Brain pericyte (primary cell): ENCODE results near the gene WDR5.

ENCODE experiments used
- DNase-seq: peaks from one replicate; pipeline ENCODE4 v3.0.0-alpha.2; 2012; ENCODE audit warnings: low read depth, low spot score

WDR5 gene

DNA sequence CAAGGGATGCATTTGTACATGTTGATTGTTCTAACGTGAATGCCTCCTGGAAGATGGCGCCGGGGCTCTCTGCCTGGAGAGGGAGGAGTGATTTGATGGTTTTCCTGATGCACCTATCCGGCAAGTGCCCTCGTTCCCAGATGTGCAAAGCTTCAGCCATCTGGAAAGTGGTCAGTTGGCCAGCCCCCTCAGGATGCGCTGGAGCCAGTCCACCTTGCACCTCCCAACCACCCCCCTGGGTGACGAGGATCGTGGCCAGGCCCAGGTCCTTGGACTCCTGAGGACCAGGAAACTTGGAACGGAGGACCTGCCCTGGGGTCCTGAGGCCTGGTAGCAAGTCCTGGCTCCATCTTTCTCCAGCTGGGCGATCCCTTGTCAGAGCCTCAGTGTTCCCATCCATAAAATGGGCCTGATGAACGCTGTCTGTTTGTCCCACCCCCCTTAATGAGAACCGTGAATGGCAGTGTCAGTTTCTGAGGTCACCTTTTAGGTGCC is 52.1 kb downstream of the WDR5 start:
- no peak for DNase-seq

DNA sequence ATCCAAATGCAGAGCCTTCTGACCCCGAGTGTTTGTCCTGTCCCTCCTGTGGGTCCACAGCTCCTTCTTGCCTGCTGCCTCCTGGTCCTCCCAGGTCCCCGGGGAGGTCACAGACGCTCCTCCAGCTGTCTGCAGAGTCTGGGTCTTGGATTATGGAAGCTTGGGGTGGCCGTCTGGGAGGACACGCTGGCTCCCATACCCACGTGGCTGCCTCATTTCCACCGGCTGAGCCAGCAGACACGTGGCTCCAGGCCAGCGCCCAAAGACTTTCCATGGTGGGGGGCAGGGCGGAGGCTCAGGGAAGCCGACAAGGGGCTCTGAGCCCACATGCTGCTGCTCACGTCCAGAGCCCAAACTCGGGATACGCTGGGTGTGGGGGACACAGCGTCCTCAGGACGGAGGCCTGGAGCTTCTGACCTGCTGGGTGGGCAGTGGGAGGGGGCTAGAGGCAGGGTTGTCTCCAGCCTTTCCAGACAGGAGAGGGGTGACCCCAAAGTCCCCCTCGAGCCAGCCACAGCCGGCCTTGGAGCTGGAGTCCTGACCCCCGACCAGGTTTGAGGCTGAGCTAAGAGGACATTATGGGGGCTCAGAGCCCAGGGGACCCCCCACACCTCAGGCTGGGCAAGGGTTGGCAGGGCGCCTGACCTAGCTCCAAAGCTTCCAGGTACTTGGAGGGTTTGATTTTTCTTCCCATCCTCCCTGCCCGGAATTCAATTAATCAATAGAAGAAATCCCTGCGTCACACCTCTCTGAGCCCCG is 52.7 kb downstream of the WDR5 start:
- no peak for DNase-seq

DNA sequence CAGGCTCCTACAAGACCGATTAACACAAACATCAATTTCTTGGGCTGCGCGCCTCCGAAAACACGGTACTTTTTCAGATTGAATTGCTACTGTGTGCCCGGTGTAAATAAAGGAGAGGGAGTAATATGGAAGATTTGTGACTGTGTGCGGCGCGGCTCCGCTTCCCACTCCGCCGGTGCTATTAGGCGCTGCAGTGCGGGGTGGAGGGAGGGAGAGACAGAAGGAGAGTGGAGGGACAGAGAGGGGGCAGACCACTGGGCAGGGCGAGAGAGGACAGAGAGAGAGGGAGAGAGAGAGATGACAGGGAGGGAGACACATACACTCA is 53.2 kb downstream of the WDR5 start:
- no peak for DNase-seq

DNA sequence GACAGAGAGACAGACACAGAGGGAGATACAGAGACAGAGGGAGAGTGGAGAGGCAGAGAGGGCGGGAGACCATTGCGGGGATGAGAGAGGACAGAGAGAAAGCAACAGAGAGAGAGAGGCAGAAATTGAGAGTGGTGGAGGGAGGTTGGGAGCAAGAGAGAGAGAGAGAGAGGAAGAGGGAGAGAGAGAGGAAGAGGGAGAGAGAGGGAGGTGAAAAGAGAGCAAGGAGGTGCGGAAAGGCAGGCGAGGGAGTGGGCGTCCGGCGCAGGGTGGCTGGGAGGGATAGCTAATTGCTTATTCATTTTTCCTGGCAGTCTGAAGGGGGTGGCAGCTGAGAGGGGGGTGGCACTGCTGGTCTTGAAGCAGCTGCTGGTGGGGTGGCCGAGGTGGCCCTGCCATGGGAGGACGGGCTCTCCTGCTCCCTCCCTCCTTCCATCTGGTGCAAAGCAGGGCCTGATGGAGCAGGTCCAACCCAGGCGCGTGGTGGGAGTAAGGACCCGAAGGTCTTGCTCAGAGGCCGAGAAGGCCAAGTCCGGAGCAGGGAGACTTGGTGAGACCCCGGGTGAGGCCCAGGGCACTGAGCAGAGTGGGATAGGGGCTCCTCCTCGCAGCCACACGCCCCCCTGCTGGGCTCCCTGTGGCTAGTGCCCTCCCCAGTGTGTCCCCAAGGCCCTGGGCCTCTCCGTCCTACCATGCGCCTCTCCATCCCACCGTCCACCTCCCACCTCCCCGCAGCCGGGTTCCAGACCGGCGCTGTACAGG is 53.8 kb downstream of the WDR5 start:
- DNase-seq, result no peak

DNA sequence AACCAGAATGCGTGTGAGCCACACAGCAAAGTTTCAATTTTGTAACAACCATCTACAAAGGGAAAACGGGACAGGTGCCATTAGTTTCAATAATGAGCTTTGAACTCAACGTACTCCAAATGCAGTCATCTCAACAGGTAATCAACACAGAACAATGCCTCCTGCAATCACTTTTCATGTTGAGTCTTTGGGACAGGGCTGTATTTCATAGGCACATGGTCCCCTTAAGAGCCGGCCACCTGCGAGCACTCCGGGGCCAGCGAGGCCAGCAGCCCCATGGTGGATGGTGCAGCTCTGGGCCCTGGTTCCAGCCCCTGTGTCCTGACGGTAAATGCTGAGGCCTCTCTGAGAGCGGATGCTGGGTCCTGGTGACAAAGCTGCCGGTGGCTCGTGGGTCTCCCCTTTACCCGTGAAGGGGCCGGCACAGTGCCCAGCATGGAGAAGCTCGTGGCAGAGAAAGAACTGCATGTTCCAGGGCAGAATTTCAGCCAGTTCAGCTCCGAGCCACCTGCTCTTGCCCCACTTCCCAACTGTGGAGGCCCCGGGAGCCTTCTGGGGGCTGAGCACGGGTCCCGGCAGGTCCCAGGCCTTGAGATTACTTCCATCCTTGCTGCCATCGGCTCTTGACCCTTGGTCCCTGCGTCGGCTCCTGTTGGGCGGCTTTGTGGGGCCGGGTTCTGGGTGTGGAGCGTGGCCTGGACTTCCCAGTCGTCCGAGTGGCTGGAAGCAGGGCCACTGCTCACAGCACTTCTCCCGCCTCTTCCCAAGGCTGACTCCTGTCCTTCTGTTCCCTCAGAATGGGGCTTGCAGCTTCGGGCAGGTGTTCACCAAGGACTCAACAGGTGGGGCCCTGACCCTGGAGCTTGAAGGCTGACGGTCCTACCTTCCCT is 54.6 kb downstream of the WDR5 start:
- DNase-seq, result no peak

DNA sequence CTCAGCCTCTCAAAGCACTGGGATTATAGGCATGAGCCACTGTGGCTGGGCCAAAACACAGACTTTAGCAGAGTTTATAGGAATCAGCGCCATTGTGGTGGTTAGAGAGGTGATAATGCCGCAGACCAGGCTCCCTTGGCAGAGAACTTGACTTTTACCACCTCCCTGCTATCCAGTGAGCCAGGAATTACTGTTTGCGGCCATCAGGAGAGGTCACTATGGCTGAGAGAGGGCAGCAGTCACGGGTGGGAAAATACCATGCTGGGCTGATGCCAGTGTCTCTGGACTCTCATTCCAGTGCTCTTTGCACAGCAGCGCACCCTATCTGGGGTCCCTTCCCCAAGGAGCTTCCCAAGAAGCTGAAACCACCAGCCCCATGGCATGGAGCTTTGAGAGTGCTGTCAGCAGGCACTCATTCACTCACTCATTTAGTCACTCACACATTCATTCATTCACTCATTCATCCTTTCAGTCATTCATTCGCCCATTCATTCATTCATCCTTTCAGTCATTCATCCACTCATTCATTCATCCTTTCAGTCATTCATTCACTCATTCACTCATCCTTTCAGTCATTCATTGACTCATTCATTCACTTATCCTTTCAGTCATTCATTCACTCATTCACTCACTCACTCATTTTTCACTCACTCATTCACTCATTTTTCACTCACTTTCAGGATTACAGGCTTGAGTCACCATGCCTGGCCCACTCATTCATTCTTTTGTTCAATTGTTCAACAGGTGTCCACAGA is 55.8 kb downstream of the WDR5 start:
- no peak for DNase-seq

DNA sequence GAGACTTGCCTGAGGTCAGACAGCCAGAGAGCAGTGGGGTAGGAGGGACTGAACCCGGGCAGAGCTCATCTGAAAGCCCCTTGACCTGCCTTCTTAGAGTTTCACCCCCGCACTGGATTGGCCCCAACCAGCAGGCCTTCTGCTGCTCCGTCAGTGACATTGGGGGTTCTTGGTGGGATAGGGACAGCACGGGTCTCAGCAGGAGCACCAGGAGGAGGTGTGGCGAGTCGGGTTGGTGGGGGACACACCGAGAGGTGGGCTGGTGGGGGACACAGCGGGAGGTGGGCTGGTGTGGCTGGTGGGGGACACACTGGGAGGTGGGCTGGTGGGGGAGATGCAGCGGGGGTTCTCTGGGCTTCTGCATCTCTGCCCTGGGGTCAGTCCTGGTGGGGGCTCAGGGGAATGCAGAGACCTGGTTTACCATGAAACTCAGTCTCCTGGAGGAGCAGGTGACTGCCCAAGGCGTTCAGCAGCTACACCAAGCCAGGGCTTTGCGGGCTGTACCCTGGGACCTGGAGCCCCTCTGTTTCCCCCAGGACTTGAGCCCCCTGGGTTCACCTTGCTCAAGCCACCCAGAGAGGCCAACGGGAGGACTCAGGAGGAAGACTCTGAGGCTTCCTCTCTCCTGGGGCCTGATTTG is 56.5 kb downstream of the WDR5 start:
- no peak for DNase-seq

DNA sequence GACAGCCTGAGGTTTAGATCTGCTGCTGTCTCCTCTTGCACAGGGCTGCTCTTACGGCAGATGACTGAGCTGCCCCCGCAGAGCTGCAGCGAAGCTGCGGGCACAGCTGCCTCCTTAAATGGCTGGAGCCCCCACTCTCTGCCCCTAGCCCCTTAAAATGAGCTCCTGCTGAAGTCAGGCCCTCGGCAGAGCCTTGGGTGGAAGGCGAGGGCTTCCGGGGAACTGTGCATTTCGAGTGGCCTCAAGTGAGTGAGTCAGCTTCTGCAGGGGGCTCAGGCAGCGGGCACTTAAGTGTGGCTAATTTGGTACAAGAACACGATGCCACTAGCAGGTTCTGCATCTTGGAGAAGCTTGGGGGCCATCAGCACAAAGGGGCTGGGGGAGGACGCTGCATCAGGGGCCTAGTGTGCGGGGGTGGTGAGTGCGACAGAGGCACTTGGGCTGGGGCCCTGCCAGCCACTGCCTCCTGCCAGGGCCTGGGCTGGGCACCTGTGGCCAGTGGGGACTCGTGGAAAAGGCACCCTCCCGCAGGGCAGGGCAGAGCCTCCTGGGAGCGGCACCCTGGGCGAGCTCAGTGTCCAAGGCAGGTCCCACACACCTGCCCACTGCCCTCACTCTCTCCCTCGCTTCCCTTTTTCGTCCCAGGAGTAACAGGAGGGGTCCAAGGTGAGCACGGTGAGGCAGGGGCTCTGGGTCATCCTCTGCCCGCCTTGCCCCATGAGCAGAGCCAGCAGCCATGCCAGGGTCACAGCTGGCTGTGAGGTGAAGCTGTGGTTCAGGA is 57.3 kb downstream of the WDR5 start:
- DNase-seq, result no peak

DNA sequence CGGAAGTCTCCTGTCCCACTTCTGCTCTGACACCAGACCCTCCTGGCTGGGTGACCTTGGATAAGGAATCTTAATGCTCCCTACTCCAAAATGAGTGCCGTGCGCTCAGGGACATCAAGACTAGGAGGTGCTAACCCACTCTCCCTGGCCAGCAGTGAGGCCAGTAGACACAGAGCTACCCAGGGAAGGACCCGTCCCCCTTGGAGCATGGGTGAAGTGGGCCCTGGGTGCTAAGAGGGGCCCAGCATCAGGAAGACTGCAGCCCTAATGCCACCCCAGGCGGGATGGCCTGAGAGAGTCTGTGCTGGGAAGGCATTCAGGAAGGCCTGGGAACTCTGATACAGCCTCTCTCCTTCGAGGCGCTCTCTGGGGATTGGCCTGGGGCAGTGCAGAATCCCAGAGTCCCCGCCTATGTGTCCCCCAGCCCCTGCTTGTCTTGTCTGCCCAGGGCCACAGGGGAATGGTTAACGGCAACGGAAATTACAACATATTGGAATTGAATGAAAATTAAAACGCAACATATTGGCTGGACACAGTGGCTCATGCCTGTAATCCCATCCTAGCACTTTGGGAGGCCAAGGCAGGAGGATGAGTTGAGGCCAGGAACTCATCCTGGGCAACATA is 58.1 kb downstream of the WDR5 start:
- no peak for DNase-seq

DNA sequence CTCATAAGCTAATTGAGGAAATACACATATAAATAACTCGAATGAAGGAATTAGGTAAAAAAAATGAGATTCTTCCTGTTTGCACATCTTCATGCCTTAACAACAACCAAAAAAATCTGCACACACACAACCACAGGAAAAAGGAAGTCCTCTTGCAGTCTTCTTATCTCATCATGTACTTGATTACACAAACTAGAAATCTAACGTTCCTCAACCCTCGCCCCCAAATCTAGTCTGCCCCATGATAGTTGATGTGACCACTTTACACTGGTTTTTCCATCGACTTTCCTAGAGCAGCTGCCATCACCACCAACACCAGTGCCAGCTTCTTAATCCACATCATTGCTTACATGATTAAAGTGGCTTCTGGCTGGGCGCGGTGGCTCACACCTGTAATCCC is 59.7 kb downstream of the WDR5 start:
- no peak for DNase-seq

DNA sequence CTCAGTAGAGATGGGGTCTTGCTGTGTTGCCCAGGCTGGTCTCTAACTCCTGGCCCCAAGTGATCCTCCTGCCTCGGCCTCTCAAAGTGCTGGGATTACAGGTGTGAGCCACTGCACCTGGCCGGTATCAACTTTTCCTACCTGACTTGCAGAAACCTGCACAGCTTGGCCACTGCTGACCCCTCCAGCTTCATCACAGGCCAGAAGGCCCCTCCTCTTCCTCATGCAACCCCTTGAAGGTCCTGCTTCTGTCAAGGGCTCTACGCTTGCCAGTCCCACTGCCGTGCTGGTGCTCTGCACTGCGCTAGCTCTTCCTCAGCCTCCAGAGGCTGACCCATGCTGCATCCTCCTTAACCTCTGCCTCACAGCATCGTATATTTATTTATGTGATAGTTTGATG is 61.0 kb downstream of the WDR5 start:
- DNase-seq, result no peak

DNA sequence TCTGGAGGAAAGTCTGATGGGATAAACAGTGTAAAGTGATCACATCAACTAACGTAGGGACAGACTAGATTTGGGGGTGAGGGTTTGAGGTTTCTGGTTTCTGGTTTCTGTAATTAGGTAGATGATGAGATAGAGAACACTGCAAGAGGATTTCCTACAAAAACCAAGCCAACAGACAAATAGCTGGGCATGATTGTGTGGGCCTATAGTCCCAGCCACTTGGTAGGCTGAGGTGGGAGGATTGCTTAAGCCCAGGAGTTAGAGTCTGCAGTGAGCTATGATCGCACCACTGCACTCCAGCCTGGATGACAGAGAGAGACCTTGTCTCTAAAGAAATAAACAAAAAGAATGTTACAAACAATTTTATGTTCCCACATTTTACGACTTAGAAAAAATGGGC is 62.9 kb downstream of the WDR5 start:
- DNase-seq, result no peak

DNA sequence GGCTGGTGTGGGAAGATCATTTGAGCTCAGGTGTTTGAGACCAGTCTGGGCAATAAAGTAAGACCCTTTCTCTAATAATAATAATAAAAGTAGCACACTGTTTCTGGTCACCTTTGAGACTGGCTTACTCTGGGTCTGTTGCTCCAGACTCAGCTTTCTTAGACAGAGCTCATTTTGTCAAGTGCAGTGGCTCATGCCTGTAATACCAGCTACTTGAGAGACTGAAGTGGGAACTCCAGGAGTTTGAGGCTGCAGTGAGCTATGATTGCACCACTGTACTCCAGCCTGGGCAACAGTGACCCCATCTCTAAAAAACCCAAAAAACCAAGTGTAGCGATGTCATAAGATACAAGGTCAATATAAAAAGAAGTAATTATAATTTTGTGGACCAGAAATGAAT is 64.8 kb downstream of the WDR5 start:
- no peak for DNase-seq

DNA sequence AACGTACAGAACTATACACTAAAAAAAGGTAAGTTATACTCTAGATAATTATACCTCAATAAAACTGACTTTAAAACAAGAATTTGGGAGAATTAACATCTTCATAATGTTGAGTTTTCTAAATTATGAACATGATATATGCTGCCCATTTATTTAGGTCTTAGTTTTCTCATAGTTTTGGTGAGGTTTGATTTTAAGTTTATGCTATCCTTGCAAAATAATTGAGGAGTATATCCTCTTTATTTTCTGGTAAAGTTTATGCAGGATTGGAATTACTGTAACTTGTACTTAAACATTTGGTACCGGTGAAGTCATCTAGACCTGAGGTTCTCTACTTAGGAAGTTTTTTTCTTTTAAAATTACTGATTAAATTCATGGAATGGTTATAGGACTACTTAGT is 67.3 kb downstream of the WDR5 start:
- no peak for DNase-seq

DNA sequence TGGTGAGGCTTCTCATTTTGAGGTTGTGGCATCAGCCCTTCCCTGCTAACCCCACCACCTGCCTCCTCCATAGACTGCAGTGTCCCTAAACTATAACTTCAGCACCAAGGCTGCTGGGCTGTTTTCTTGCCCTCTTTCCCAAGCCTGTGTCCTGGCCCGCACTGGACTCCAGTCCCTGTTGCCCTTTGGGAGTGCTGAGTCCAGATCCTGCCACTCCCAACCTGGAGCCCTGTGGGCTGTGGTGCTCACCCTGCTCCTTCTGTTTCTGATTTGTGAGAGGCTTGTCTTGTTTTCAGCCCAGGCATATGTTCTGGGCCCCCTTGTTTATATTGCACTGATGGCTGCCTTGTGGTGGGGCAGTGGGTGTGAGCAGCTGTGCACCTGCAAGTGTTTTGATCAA is 68.2 kb downstream of the WDR5 start:
- DNase-seq, result no peak

DNA sequence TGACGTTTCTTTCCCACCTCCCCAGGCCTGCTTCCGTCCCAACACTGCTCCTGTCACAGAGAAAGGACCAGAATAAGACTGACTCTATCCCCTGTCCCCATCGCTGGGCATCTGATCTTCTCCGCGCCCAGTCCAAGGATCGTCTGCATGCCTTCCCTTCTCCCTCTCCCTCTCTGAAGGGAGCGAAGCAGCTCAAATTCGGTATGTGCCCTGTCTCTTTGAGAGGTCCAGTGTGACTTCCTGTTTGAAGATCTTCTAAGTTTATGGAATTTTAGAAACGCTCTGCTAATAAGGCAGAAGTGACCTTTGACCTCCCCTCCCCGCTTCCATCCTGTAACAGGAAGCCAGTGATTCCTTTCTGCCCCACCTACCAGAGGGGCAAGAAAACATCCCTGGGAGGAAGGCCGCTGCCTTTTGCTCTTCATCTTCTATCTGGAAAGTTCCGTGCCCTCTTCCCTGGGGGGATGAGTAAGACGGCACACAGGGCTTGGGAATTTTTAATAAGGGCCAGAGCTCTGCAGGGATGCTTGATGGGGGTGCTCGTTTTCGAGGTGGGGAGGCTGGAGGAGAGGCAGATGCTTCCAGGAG is 69.2 kb downstream of the WDR5 start:
- peak; percentile 70 for DNase-seq

DNA sequence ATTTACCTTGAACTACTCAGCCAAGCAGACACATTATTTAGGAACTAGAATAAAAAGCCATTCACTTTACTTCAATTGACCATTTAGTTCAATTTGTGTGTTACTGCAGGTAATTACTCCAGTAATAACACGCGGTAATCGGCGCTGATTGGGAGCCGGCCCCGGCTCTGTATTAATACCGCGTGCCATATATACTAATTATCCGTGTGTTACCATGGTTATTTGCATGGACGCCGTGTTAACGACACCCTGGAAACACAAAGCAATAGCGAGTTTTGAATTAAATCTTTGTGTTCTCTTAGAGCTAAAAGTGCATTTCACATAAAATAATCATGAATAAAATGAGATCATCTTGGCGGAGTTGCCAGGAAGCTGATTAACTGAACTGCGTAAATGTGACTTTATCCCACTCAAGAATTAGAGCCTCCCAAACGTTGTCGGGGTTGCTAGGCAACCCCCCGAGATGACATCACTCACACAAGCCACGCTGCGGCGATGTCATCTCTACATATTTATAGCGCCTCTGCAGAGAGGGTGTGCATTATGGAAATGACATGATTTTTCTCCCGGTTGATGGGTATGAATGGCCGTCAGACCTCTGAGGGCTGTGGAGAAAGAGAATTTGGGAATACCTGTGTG is 69.9 kb downstream of the WDR5 start:
- no peak for DNase-seq

DNA sequence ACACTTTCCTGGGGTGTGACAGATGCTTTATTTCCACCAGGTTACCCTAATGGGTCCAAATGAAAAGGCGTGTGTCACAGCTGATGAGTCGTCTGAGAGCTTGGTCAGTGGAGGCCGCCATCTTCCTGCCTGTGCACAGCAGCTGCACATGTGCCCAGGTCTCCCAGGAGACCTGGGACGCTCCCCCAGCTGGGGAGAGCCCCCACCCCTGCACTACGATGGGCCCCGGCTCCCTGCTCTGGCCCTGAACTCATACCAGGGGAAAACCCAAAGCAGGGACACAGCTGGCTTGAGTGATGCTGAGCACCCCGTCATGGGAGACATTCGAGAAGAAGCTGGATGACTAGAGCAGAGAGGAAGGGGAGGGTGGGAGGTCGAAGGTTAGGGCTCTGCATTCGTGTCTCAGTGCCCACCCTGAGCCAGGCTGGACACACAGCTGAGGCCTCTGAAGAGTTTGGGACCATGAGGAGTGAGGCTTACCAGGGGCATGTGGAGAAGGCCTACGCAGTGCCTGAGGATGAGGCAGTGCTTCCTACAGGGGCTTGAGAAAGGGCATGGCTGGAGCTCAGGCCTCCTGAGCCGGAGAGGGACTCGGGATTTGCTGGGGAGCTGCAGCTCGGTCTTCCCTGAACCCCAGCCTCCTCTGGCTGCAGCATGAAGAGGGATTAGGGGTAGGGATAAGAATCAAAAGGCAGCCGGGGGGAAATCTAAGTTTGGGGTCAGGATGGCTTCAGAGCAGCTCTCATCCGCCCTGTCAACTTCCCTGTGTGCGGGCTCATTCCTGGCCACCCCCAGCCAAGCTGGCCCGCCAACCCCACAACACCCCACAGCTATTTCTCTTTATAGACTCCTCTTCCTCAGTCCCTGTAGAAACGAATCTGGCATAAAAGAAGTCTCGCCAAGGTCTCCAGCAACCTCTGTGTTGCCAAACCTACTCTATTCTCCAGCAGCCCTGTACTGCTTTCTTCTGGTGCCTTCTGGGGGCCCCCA is 70.7 kb downstream of the WDR5 start:
- no peak for DNase-seq
